Skeletal muscle tissue (tissue), 1 donor: ENCODE results near the gene OR7E24. TPM values are rescaled to one million over a fixed set of nuclear protein-coding genes. Genes with fewer than 3 reads are reported as not detected.

Experiments
- total RNA-seq: library from RNA; depleted of rRNA; stranded (reverse); fragments of >200 nt; gene quantifications from one replicate; pipeline ENCODE4 v1.2.3, GENCODE V29; 2014

The OR7E24 gene
- total RNA-seq, 1 donor from 2014 or later, result not detected

Other genes starting within 250 kb of the OR7E24 start
- gene MUC16, start 240.5 kb upstream of the OR7E24 start, total RNA-seq, result not detected
- not detected for gene OR1M1, start 163.9 kb upstream of the OR7E24 start, total RNA-seq
- gene OR7G2, start 143.5 kb upstream of the OR7E24 start, total RNA-seq, result not detected
- not detected for gene OR7G1, start 135.2 kb upstream of the OR7E24 start, total RNA-seq
- not detected for gene OR7G3, start 124.0 kb upstream of the OR7E24 start, total RNA-seq
- gene ZNF317, start 110.5 kb upstream of the OR7E24 start, total RNA-seq, result 11.5 TPM
- not detected for gene OR7D2, start 72.0 kb upstream of the OR7E24 start, total RNA-seq
- gene OR7D4, start 31.3 kb upstream of the OR7E24 start, total RNA-seq, result not detected
- 3.7 TPM for gene ZNF699, start 58.9 kb downstream of the OR7E24 start, total RNA-seq
- 12.5 TPM for gene ZNF559, start 73.2 kb downstream of the OR7E24 start, total RNA-seq
- 4.2 TPM for gene ZNF177, start 112.1 kb downstream of the OR7E24 start, total RNA-seq
- gene ZNF266, start 184.6 kb downstream of the OR7E24 start, total RNA-seq, result 14.1 TPM
- gene ZNF560, start 247.7 kb downstream of the OR7E24 start, total RNA-seq, result 0.52 TPM